GM19025 (cell line): ENCODE measurements around the gene SSTR4.

Experiments
- ATAC-seq: cut with Tn5 transposase; IDR thresholded peaks from one replicate; pipeline ENCODE4 v1.9.1; 2021; ENCODE audit warnings: mild to moderate bottlenecking, low read depth, moderate library complexity; ENCODE audit not compliant: unreplicated experiment

SSTR4 gene

DNA sequence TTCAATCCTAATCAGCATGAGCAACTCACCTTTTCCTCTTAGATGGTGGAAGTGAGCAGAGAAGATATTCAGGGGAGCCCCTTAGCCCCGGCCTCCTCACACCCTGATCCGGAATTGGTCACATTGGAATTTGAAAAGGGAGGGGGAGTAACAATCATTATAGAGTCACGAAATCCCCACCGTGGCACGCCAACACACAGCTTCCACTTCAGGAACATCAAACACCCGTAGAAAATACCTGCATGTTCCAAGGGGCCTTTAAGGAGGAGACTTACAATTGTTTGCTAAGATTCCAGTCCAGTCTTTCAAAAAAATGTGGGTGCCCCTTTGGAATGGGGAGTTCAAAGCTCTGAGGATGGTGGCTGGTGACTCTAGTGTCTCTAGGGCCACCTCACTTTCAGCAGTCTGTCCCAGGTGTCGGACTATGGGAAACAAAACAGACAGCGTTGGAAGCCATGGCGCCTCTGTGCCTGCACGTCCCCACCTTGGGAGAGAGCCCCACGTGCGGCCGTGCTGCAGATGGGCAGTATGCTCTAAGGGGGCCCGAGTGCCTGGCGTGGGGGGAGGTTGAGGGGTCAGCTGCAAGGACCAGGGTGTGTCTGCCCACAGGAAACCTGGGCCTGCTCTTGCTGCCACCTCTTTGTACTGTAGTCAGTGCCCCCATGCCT is 48.6 kb downstream of the SSTR4 start:
- ATAC-seq = no peak

DNA sequence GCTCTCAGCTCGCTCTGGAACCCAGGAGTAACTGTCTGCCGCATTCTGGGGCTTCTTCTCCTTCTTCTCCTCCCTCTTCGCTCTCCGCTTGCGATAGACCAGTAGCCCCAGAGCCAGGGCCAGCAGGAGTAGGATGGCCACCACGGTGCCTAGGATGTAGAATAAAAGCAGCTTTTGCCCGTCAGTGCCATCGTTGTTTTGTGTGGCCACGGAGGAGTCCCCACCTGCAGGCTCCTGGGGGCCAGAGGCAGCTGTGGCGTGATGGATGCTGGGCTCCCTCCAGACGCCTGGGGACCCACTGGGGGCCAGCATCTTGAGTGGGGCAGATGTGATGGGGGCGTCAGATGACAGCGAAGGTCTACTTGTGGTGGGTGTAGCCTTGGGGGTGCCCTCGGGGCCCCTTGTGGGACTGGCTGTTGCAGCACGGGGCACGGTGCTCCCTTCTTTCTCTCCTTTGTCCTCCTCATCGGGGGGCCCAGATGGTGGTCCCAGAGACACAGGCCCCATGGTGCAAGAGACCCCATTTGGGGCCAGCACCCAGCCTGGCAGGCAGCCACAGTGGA is 49.3 kb downstream of the SSTR4 start:
- no peak for ATAC-seq

DNA sequence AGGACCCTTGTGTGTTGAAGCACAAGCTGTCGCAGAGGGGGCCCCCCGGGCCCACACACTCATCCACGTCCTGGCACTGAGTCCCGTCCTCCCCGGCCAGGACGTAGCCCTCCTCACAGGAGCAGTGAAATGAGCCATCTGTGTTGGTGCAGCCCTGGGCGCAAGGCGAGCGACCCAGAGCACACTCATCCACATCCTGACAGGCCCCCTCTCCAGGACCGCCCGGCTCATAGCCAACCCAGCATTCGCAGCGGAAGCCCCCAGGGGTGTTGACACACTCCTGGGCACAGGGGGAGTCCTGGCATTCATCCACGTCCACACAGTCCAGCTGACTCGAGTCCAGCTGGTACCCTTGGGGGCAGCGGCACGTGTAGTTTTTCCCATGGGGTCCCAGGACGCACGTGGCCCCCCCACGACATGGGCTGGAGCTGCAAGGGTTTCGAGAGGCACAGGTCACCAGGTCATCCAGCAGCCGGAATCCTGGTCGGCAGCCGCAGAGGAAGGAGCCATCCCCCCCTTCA is 49.8 kb downstream of the SSTR4 start:
- ATAC-seq = no peak

DNA sequence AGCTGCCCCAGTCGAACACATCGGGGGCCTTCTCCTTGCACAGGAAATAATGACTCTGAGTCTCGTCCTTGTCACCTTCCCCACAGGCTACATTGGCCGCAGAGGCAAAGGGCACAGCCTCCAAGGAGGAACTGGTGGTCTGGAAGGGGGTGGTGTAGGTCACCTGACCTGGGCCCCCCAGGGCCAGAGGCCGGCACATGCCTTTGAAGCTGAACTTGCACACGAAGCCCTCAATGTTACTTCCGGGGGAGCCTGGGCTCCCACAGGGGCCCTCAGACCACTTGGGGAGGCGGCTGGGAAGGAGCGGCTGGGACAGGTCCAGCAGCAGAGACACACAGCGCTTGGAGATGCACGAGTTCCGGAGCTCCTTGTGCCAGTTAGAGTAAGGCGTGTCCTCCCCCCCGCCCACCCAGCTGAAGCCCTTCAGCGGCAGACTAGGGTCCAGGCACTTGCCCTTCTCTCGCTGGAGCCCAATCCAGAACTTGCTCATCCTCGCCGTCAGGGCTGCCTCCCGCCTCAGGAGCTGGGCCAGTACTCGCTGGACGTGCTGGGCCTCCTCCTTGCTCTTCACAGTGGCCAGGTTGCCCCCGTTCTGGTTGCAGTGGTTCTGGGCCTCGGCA is 50.4 kb downstream of the SSTR4 start:
- no peak for ATAC-seq

DNA sequence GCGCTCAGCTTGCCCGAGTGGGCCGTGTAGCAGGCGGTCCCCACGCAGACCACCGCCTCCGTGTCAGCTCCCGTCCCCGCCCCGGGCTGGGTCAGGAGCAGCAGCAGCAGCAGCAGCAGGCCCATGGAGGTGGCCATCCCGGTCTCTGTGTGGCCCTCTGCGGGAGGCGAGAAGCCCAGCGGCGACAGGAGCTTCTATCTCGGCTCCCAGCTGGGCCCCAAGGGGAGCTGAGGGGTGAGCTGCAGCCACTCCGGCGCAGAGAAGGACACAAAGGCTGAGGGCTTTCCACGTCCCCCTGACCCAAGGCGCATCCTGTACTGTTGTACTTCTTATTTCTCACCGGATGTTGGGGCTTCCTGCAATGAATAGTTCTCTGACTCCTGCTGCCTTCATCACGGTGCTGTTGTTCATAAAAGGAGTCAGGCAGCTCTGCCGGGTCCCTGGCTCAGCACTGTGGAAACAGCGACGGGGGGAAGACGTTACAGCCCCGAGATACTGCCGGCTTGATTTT is 51.0 kb downstream of the SSTR4 start, which contains the start of gene CD93:
Gene CD93, minus strand, starts transcription at position 269 of the 511 bp plus-strand sequence. Its CDS starts 132 bp downstream, at position 137.
- ATAC-seq = no peak

DNA sequence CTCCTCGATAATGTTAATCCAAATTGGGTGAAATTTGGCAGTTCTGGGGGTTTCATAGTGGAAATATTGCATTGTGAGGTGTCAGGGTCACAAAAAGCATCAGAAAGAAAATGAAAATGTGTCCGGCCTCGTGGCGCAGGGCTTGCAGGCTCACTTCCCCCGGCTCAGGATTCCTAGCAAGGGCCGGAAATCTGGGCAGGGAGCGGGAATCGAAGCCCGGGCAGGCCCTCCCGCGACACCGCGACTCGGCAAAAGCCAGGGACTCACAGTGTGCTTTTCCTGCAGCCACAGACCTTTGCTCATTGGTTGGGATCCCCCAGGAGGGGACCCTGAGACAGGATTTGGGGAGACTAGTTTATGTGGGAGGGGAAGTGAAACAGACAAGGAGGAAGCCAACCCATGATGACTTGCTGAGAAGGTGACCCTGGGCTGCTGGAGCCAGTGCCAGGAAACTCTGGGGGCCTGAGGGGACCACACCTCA is 51.9 kb downstream of the SSTR4 start:
- no peak for ATAC-seq

DNA sequence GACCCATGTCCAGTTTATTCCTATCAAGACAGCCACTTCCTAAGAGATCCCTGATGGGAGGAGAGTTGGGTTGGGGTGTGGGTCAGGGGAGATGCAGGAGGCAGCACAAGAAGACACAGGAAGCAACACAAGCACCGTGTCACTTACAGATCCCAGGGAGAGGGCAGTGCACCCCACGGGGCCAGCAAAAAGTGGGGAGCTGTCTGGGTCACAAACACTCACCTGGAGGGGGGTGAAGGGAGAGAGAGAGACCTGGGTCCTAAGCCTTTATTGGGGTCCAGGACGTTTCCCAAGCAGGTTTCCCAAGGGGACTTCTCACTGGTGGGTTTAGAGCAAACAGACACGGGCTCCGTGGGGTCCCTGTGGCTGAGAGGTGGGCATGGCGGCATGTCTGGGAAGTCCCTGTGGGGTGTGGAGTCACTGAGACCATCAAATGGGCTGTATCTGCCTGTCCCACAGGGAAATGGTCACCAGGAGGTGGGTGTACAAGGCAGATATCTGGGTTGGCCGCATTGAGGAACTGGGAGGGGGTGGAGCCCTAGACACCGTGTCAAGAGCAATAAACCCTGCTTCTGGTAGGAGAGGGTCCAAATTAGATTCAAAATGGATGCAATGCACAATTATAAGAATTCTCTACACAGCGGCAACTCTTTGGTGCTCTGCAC is 52.6 kb downstream of the SSTR4 start:
- no peak for ATAC-seq
